Measurements from ENCODE around the gene PEX5.
"Not testable (repeated sequence)": the region's sequence is repeated elsewhere in the genome, so short reads cannot be mapped to it uniquely, and the experiment has no call there.

PEX5 gene

DNA sequence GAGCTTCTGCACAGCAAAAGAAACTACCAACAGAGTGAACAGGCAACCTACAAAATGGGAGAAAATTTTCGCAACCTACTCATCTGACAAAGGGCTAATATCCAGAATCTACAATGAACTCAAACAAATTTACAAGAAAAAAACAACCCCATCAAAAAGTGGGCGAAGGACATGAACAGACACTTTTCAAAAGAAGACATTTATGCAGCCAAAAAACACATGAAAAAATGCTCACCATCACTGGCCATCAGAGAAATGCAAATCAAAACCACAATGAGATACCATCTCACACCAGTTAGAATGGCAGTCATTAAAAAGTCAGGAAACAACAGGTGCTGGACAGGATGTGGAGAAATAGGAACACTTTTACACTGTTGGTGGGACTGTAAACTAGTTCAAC, 24.3 kb downstream of the PEX5 start:
- DNase-seq (ENCODE audit: low read depth, low spot score), result not testable (repeated sequence)

DNA sequence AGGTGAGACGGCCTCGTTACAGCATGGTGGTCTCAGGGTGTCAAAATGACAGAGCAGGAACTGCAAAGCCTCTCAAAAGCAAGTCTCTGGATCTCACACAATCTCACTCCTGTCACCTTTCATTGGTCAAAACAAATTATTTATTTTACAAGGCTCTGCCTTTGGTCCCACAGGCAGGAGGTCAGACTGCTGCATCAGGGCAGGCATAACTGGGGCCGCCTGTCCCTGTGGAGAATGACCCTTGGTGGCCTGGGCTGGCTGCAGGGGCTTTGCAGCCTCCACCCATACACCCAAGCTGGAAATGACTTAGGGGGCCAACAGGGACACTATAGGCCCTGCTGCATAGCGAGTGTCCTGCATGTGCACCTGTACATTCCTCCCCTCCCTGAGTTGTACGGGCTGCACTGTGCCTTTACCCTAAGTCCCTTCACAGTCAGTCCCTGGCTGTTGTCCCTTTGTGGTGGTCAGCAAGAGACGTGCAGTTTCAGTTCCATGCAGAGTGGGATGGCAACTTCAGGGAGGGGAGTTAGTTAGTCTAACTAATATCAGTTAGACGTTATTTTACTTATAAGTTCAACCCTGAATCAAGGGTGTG, 28.1 kb downstream of the PEX5 start:
- DNase-seq (ENCODE audit: low read depth, low spot score), result no peak

DNA sequence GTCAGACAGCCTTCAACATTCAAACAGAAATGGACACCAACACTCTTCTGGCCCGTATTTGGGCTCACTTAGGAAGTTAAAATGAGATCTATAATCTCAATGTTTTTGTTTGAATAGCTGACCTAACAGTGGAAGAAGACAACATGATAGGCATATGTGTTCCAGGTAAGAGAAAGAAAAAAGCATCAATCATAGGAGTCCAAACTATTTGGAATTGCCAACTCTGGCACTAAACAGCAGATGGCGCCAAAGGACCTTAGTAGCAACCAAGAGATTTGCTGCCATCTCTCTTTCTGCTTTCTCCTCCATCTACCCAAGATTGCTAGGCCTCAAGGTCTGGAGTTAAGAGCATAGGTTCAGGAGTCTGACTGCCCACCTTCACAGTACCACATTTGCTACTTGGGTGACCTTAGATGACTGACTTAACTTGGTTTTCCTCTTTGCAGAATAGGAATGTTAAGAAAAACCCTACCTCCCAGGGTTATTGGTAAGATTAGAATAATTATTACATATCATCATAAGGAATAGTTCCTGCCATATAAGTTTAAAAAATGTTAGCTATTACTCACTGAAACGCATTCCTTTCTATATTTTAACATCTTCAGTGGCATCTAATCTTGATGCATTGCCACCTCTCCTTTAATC, 30.2 kb downstream of the PEX5 start:
- peak; percentile 16 for DNase-seq (ENCODE audit: low read depth, low spot score)

DNA sequence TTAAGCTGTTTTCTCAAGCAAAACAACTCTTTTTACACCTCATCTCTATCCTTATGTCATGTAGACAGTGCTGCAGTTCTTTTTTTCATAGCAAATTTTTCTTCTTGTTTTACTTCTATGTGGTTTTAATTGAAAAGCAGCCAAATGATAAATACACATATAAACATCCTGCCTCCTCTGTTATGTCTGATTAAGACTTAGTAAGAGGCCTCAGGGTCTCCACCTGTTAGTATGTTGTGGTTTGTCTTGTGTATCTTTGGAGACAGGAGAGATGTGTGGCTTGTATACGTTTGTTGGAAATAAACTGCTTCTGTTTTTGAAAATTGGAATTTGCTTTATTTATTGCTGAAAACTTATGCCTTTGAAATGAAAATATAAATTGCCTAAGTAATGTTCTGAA, 32.0 kb downstream of the PEX5 start:
- no peak for DNase-seq (ENCODE audit: low read depth, low spot score)

DNA sequence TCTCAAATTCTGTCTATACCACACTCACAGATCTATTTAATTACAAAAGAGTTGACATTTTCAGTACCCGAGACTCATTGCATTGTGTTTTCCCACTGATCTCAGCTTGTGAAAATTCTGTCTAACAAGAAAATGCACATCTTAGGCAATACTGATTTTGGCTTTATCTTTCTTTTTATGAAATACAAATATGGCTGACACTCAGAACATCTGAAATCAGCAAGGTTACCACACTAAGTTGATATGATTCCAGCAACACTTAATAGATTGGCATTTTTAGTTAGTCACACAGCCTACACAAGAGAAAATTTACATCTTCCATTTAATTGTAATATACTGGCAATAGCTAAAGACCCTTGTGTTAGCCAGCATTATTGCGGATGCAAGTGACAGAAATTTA, 40.3 kb downstream of the PEX5 start:
- DNase-seq (ENCODE audit: low read depth, low spot score), result no peak

DNA sequence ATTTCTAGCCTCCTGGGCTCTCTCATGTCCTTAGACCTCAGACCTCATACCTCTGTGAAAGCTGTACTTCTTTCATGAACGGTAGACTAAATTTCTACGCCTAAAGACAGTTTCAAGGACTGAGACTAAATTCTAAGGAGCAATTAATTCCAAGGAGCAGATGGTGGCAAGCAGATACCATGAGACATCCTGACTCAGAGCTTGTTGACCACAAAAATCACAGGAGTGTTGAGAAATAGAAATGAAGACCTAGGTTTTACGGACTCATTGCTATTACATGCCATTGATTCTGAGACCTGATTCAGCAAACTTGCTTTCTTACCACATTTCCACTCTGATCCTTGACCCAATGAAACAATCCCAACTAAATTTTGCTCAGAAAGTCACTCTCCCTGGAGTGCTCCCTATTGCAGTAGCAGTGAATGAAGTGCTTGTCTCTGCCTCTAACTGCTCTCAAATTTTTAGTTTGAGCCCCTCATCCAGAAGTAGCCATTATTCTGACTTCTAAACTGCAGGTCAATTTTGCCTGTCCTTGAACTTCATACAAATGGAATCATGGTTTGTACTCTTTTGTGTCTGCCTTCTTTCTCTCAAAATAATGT, 52.0 kb downstream of the PEX5 start:
- no peak for DNase-seq (ENCODE audit: low read depth, low spot score)

DNA sequence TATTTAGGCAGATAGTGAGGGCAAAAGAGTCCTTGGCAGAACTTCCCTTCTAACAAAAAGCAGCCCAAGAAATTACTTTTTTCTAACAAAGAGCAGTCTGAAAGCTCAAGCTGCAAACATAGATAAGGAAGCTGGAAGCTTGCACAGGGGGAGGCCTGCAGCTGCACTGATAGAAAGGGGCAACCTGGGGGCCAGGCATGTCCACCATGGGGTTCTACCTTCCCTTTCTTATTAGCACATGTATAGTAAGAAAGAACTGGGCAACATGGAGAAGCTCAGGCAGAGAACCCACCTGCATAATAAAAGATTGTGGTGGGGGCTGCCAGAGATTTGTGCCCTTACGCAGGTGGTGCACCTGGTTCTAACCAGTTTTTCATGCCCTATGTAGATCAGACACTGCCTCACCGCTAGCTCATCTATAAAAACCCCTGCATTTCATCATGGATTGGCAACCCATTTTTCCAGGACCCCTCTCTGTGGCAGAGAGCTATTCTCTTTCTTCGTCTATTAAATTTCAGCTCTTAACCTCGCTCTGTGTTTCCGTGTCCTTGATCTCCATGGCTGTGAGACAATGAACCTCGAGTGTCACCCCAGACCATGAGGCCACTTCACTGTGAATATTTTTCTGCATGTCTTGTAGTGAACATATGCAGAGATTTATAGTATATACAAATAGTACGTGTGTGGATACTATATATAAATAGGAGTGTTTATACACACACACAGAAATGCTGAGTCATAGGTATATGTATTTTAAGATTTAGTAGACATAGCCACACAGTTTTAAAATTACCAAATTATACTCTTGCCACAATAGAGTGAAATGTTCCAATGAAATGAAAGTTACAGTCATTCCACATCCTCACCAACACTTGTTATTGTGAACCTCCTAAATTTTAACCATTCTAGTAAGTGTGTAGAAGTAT, 53.0 kb downstream of the PEX5 start:
- DNase-seq (ENCODE audit: low read depth, low spot score), result no peak

DNA sequence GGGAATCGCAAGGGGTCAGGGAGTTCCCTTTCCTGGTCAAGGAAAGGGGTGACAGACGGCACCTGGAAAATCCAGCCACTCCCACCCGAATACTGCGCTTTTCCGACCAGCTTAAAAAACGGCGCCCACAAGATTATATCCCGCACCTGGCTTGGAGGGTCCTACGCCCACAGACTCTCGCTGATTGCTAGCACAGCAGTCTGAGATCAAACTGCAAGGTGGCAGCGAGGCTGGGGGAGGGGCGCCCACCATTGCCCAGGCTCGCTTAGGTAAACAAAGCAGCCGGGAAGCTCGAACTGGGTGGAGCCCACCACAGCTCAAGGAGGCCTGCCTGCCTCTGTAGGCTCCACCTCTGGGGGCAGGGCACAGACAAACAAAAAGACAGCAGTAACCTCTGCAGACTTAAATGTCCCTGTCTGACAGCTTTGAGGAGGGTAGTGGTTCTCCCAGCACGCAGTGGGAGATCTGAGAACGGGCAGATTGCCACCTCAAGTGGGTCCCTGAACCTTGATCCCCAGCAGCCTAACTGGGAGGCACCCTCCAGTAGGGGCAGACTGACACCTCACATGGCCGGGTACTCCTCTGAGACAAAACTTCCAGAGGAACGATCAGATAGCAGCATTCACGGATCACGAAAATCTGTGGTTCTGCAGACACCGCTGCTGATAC, 62.0 kb downstream of the PEX5 start:
- DNase-seq (ENCODE audit: low read depth, low spot score), result not testable (repeated sequence)

DNA sequence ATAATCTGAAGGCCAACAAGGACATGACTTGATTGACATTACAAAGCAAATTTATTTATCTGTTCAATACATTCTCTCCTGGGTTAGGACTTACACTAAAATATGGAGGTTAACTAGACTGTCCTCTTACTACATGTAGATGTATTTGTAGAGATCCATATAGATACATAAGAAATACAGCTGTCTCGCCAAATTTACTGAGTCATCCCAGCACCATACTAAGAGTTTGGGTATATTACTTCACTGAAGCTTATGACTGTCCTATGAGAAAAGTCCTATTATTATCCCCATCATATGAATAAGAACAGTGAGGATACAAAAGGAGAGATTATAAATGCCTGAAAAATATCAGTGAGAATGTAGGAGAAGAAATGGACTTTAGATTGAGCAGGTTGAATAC, 69.6 kb downstream of the PEX5 start:
- DNase-seq (ENCODE audit: low read depth, low spot score), result no peak
